ENCODE results near the gene COL20A1.

COL20A1 gene

DNA sequence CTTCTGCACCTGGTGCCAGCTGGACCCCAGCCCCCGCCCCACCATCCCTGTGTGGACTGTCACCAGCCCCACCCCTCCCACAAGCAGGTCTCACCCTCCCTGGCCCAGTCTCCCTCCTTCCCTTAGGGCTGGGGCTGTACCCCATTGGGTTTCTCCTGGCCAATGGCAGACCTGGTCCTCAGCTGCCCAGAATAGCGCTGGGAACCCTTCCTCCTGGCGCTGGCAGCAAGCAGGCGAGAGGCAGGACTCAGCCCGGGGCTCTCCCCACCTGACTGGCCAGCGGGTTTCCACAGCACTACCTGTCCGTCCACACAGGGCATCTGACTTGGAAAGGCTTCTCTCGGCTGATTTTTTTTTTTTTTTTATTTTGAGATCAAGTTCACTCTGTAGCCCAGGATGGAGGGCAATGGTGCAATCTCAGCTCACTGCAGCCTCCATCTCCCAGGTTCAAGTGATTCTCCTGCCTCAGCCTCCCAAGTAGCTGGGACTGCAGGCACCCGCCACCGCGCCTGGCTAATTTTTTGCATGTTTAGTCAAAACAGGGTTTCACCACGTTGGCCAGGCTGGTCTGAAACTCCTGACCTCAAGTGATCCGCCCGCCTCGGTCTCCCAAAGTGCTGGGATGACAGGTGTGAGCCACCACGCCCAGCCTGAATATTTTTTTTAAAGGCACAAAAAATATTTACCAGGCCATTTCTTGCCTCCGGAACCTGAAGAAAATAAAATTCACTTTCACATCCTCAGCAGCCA is 89.7 kb downstream of the COL20A1 start:
- no peaks in the 10 kb centered on the region for H3K4me1 Mint-ChIP-seq (ENCODE audit: low read depth)

DNA sequence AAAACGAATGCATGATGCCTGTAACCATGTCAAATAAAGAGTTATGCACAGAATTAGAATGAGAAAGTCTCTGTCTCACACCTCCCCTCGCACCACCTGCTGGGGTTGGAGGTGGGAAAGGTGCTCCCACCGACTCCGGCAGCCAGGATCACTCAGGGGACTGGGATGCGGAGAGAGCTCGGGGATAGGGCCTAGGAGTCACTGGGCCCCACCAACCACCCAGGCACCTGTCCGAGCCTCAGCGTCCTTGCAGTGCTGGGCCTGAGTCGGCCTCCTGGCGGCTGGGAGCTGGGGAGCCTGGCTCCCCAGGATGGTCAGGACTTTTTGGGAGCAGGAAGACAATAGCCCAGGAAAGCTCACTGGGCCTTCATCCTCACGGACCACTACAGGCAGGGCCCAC is 90.6 kb downstream of the COL20A1 start:
- H3K4me1 Mint-ChIP-seq (ENCODE audit: low read depth): no peaks in the 10 kb centered on the region
- peaks cover 7% of the 10 kb centered on the region for H3K27me3 Mint-ChIP-seq
- no peak overlapping the region for H3K4me3 Mint-ChIP-seq
- H3K9me3 Mint-ChIP-seq (ENCODE audit: low read depth): peaks cover 7% of the 10 kb centered on the region
- H3K27ac Mint-ChIP-seq: no peak overlapping the region
- H3K36me3 Mint-ChIP-seq: no peaks in the 10 kb centered on the region

More for the DNA sequence above, 89.7 kb downstream of the COL20A1 start:
- H3K36me3 Mint-ChIP-seq: no peaks in the 10 kb centered on the region
- H3K9me3 Mint-ChIP-seq (ENCODE audit: low read depth): peaks cover 7% of the 10 kb centered on the region
- H3K4me3 Mint-ChIP-seq: no peak overlapping the region
- peaks cover 8% of the 10 kb centered on the region for H3K27me3 Mint-ChIP-seq
- no peak overlapping the region for H3K27ac Mint-ChIP-seq

DNA sequence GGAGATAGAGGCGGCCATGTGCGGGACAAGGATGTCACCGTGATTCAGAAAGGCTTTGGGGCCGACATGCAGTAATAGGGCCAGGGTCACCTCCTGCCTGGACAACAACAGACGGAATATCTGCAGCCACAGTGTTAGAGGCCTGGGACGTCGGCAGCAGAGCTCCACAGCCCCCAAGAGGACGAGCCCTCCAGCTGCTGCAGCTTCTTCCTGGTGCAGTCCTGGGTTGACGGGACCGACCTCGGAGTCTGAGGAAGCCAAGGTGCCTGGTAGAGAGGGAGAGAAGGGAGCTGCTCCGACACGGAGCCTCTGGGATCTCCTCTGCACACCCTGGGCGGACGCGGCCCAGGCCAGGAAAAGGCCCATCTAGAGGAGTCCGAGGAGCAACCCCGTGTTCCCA is 91.3 kb downstream of the COL20A1 start:
- Mint-ChIP-seq H3K4me3 (no peak overlapping the region), H3K4me1 (ENCODE audit: low read depth) (no peaks in the 10 kb centered on the region), H3K9me3 (ENCODE audit: low read depth) (peaks cover 7% of the 10 kb centered on the region), H3K27me3 (peaks cover 3% of the 10 kb centered on the region), H3K36me3 (no peaks in the 10 kb centered on the region), H3K27ac (no peak overlapping the region)

All from activated naive CD8-positive, alpha-beta T cell (primary cell).